Measurements from ENCODE around the gene DNMT3B.

Gene DNMT3B

DNA sequence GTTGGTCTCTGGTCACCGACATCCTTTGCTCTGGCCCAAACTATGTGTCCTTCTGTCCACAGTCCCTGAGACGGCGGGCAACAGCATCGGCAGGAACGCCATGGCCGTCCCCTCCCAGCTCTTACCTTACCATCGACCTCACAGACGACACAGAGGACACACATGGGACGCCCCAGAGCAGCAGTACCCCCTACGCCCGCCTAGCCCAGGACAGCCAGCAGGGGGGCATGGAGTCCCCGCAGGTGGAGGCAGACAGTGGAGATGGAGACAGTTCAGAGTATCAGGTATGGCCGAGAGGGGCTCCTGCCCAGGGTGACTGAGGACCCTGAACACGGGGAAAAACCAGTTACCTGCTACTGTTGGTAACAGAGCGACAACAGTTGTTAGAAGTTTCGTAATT, 25.0 kb downstream of the DNMT3B start:
- no peak for TF ChIP-seq CTCF (IDR thresholded peaks at IDR 0.05; ENCODE audit: insufficient read depth, low read length, missing control alignments)
- CTCF ChIA-PET = interaction anchor here (3.7 to 4.8 kb wide), 3 partner anchors 9 to 114 kb away, joined by 26 to 90 read pairs (median 28); partner anchors contain the start of gene C20orf203

GRCh38 chr20:32789896-32790750, 27.9 kb downstream of the DNMT3B start:
- ChIA-PET CTCF (interaction anchor here (0.6 to 5.7 kb wide), 41 partner anchors 7 to 586 kb away, joined by 3 to 91 read pairs (median 4); partner anchors contain the start of genes C20orf203 and DNMT3B), POLR2A (no interaction called here)
- TF ChIP-seq CTCF (IDR thresholded peaks at IDR 0.05; ENCODE audit: insufficient read depth, low read length, missing control alignments) = peak; percentile 97
- no peak overlapping the region for H3K4me3 ChIP-seq (ENCODE audit: low read depth, low read length)
- DNase-seq (ENCODE audit: low read depth, low spot score) = peak; percentile 16

More for the DNA sequence above, 25.0 kb downstream of the DNMT3B start:
- no peak overlapping the region for H3K4me3 ChIP-seq (ENCODE audit: low read depth, low read length)
- DNase-seq (ENCODE audit: low read depth, low spot score) = no peak
- POLR2A ChIA-PET = no interaction called here

DNA sequence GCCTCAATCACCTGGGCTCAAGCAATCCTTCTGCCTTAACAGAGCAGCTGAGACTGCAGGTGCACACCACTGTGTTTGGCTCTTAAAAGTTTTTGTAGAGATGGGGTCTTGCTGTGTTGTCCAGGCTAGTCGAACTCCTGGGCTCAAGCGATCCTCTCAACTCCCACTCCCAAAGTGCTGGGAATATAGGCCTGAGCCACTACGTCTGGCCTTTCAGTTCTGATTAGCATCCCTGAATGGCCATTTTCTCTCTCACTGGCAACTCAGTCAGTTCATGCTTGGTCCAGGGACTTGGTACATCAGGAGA, 28.5 kb downstream of the DNMT3B start:
- TF ChIP-seq CTCF (IDR thresholded peaks at IDR 0.05; ENCODE audit: insufficient read depth, low read length, missing control alignments) = no peak
- H3K4me3 ChIP-seq (ENCODE audit: low read depth, low read length) = no peak overlapping the region
- ChIA-PET CTCF (interaction anchor here (0.9 to 5.7 kb wide), 23 partner anchors 7 to 306 kb away, joined by 3 to 91 read pairs (median 6); partner anchors contain the start of gene C20orf203), POLR2A (no interaction called here)
- no peak for DNase-seq (ENCODE audit: low read depth, low spot score)

- peak; percentile 9 for DNase-seq (ENCODE audit: low read depth, low spot score)
- no peak overlapping the region for H3K4me3 ChIP-seq (ENCODE audit: low read depth, low read length)
- ChIA-PET CTCF (interaction anchor here (0.7 to 5.7 kb wide), 6 partner anchors 11 to 153 kb away, joined by 3 to 91 read pairs (median 6); partner anchors contain the start of gene C20orf203), POLR2A (interaction anchor here (0.6 kb wide), 1 partner anchor 29 kb away, joined by 3 read pairs; no protein-coding TSS in a partner anchor)
- no peak for TF ChIP-seq CTCF (IDR thresholded peaks at IDR 0.05; ENCODE audit: insufficient read depth, low read length, missing control alignments)
These were observed 30.1 kb downstream of the DNMT3B start for GRCh38 chr20:32792316-32792715.

- POLR2A ChIA-PET = interaction anchor here (0.6 kb wide), 1 partner anchor 30 kb away, joined by 3 read pairs; no protein-coding TSS in a partner anchor
- no peak for DNase-seq (ENCODE audit: low read depth, low spot score)
These were observed 30.7 kb downstream of the DNMT3B start for GRCh38 chr20:32792731-32793458.

More at GRCh38 chr20:32792731-32793458, 30.7 kb downstream of the DNMT3B start:
- no peak for TF ChIP-seq CTCF (IDR thresholded peaks at IDR 0.05; ENCODE audit: insufficient read depth, low read length, missing control alignments)
- no peak overlapping the region for H3K4me3 ChIP-seq (ENCODE audit: low read depth, low read length)
- CTCF ChIA-PET = interaction anchor here (0.7 to 5.7 kb wide), 5 partner anchors 11 to 152 kb away, joined by 3 to 91 read pairs (median 8); partner anchors contain the start of gene C20orf203

All from AG04449 (cell line).